Mucosa of rectum (tissue), 2 donors: Measurements from ENCODE around the gene LRRC47.

Source experiments
- H3K27ac ChIP-seq, 2 donors: one replicate each; pipeline ENCODE4 v1.7.0; 2013; ENCODE audit warnings: inconsistent platforms in 2 of 2, low read depth in 2 of 2, low read length in 2 of 2
- H3K27me3 ChIP-seq, 2 donors: one replicate each; pipeline ENCODE4 v1.7.0; 2013; ENCODE audit warnings: low read length in 2 of 2; ENCODE audit not compliant: control insufficient read depth in 2 of 2, insufficient read depth in 2 of 2
- H3K36me3 ChIP-seq, 2 donors: one replicate each; pipeline ENCODE4 v1.7.0; 2013; ENCODE audit warnings: low read length in 2 of 2; ENCODE audit not compliant: control insufficient read depth in 2 of 2, insufficient read depth in 2 of 2
- H3K4me1 ChIP-seq, 2 donors: one replicate each; pipeline ENCODE4 v1.7.0; 2013; ENCODE audit warnings: low read length in 2 of 2, mild to moderate bottlenecking in 1 of 2; ENCODE audit not compliant: control insufficient read depth in 2 of 2, insufficient read depth in 2 of 2
- H3K4me3 ChIP-seq, 2 donors: one replicate each; pipeline ENCODE4 v1.7.0; 2013; ENCODE audit warnings: low read length in 2 of 2
- H3K9ac ChIP-seq, 2 donors: one replicate each; pipeline ENCODE4 v1.7.0; 2013; ENCODE audit warnings: low read length in 2 of 2, low read depth in 1 of 2, mild to moderate bottlenecking in 1 of 2
- H3K9me3 ChIP-seq, 2 donors: one replicate each; pipeline ENCODE4 v1.7.0; 2013; ENCODE audit warnings: low read length in 2 of 2; ENCODE audit not compliant: control insufficient read depth in 2 of 2
- donor health status: healthy.
- donor health status: Normal muscosa, but diverticular disease.

The LRRC47 gene

GRCh38 chr1:3827813-3828307 lies 31.6 kb upstream of the LRRC47 start:
- no peak overlapping the region for H3K27ac ChIP-seq
- peaks cover 53 to 57% of the 10 kb centered on the region in 2 donors for H3K36me3 ChIP-seq
- no peak overlapping the region for H3K4me3 ChIP-seq
- no peaks in the 10 kb centered on the region for H3K9me3 ChIP-seq
- no peaks in the 10 kb centered on the region for H3K27me3 ChIP-seq
- H3K4me1 ChIP-seq: no peaks in the 10 kb centered on the region
- H3K9ac ChIP-seq: no peak overlapping the region

DNA sequence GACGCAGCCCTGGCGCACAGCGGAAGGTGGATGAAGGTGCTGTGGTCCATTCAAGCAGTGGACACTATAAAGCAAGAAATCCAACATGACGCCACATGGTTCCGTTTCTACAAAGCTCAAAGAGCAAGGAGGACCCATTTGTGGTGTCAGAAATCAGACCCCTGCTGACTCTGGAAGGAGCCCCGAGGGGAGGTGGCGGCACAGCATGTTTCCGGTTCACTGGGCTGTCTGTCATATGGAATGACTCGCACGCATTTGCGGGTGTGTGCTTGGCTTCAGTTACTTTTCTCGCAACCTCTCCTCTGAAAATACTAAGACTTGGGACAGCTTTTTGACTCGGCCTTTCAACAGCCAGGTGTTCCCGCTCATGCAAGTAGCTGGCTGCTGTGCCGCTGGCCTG lies 29.1 kb upstream of the LRRC47 start:
- Histone ChIP-seq H3K4me3 (no peak overlapping the region), H3K27ac (no peak overlapping the region), H3K36me3 (peaks cover 63 to 65% of the 10 kb centered on the region in 2 donors), H3K9ac (no peak overlapping the region), H3K27me3 (no peaks in the 10 kb centered on the region), H3K9me3 (no peaks in the 10 kb centered on the region), H3K4me1 (no peaks in the 10 kb centered on the region)

- peaks cover 57 to 68% of the 10 kb centered on the region in 2 donors for H3K36me3 ChIP-seq
- no peaks in the 10 kb centered on the region for H3K4me1 ChIP-seq
- H3K27me3 ChIP-seq: no peaks in the 10 kb centered on the region
- H3K9ac ChIP-seq: no peak overlapping the region
- H3K27ac ChIP-seq: no peak overlapping the region
- no peak overlapping the region for H3K4me3 ChIP-seq
- no peaks in the 10 kb centered on the region for H3K9me3 ChIP-seq
These were observed 28.4 kb upstream of the LRRC47 start for GRCh38 chr1:3824650-3825049.

DNA sequence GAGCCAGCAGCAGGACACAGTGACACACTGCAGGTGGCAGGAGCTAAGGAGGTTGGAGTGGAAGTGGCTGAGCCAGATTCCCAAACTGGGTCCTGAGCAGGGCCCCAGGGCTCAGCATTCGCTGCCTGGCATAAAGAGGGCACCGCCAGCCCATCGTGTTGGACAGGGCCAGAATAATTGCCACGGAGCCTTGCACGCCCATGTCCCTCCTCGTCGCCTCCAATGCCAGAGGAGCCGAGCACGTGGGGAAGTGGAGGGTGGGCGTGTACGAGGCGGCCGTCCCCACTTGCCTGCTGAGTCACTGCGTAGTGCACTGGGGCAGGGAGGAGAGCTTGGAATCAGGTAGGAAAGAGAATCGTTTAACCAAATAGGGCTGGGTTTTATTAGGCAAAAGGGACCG lies 26.1 kb upstream of the LRRC47 start:
- Histone ChIP-seq H3K4me1 (no peaks in the 10 kb centered on the region), H3K9ac (no peak overlapping the region), H3K36me3 (peaks cover 42 to 47% of the 10 kb centered on the region in 2 donors), H3K27me3 (no peaks in the 10 kb centered on the region), H3K27ac (no peak overlapping the region), H3K4me3 (no peak overlapping the region), H3K9me3 (no peaks in the 10 kb centered on the region)

DNA sequence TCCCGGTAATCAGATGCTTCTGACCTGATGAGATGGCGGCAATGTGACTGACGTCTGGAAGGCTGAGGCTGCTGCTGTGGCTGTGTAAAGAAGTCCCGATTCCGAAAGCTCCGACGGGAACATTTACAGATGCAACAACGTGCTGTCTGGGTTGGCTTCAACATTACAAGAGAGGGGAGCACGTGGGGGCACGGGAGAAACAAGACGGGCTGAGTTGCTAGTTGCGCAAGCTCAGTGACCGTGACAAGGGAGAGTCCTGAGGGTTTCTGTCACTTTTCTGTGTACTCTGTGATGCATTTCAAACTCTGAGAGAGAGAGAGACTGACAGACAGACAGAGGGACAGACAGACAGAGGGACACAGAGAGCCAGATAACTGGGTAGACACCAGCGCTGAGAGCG lies 25.6 kb upstream of the LRRC47 start:
- Histone ChIP-seq H3K9me3 (no peaks in the 10 kb centered on the region), H3K27me3 (no peaks in the 10 kb centered on the region), H3K36me3 (peaks cover 42 to 47% of the 10 kb centered on the region in 2 donors), H3K4me1 (no peaks in the 10 kb centered on the region), H3K9ac (no peak overlapping the region), H3K27ac (no peak overlapping the region), H3K4me3 (no peak overlapping the region)

DNA sequence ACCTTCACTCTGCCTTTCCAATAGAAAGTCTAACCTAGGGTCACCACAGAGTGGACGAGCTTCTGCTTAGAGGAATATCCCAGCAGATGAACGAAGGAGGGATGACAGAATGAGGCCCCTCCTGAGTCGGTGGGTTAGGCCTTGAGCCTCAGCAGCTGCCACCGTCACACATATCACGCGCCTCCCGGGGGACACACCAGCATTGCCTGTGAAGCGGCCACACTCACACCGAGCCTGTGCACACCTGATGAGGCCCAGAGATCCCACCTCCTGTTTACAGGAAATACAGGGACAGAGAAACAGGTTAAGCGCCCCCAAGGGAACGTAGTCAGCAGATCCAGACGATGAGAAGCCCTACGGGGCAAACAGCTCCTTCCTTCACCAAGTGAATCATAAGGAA lies 25.1 kb upstream of the LRRC47 start:
- H3K4me3 ChIP-seq: no peak overlapping the region
- no peaks in the 10 kb centered on the region for H3K4me1 ChIP-seq
- no peaks in the 10 kb centered on the region for H3K27me3 ChIP-seq
- H3K9ac ChIP-seq: no peak overlapping the region
- H3K36me3 ChIP-seq: peaks cover 43 to 47% of the 10 kb centered on the region in 2 donors
- H3K9me3 ChIP-seq: no peaks in the 10 kb centered on the region
- H3K27ac ChIP-seq: no peak overlapping the region

DNA sequence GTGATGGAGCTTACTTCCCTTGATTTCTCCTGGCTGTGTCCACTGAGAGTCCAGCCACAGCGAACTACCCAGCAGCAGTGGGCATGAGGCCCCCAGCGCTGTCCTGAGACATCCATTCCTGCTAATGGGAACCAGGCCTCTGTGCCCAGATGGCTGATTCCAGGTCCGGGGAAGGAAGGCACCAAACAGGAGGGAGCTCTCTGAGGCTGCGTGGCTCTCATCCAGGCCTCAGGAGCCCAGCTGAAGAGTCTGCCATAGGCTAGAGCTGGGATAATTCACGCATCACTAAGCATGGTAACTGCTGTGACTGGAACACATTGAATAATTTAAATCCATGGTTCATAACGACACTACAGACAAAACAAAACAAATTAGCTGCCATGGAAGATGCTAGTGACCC lies 24.7 kb upstream of the LRRC47 start:
- peaks cover 44% of the 10 kb centered on the region in 2 donors for H3K36me3 ChIP-seq
- no peaks in the 10 kb centered on the region for H3K4me1 ChIP-seq

DNA sequence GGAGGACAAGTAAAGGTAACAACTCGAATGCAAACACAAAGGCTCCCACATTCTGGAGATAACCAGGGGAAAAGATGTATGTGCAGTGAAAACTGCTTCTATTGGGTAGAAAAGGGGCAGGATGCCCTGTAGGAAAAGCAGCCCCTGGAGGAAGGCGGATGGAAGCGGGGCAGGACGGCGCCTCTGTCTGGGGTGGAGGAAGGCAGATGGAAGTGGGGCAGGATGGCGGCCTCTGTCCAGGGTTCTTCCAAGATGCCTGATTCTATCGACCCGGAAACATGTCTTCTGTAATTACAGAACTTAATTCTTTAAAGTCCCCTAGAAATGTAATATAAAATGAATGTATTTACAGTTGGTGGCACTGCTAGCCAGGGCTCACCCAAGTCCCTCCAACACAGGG lies 24.0 kb upstream of the LRRC47 start:
- Histone ChIP-seq H3K9ac (no peak overlapping the region), H3K36me3 (peaks cover 39 to 40% of the 10 kb centered on the region in 2 donors), H3K4me3 (no peak overlapping the region), H3K4me1 (no peaks in the 10 kb centered on the region), H3K27ac (no peak overlapping the region), H3K9me3 (no peaks in the 10 kb centered on the region), H3K27me3 (no peaks in the 10 kb centered on the region)

More for the DNA sequence above, 24.7 kb upstream of the LRRC47 start:
- no peak overlapping the region for H3K4me3 ChIP-seq
- H3K9ac ChIP-seq: no peak overlapping the region
- H3K27ac ChIP-seq: no peak overlapping the region
- H3K27me3 ChIP-seq: no peaks in the 10 kb centered on the region
- no peaks in the 10 kb centered on the region for H3K9me3 ChIP-seq

DNA sequence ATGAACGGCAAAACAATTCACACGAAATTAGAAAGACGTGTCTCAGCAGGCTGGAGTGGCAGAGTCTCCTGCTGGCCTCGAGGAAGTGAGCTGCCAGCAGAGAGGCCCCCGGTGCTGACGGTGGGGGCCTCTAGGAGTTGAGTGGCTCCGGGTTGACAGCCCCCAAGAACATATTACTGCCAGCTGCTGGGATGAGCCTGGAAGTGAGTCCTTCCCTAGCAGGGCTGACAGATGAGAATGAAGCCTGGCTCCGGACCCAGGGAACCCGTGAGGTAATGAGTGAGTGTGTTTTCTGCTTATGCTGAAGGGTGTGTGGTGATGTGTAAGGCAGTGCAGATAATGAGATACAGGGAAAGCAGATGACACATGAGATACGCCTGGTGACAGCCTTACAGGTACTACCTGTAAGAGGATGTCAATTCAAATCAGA lies 23.5 kb upstream of the LRRC47 start:
- Histone ChIP-seq H3K9me3 (no peaks in the 10 kb centered on the region), H3K27ac (no peak overlapping the region), H3K4me1 (no peaks in the 10 kb centered on the region), H3K9ac (no peak overlapping the region), H3K27me3 (no peaks in the 10 kb centered on the region), H3K4me3 (no peak overlapping the region), H3K36me3 (peaks cover 41 to 42% of the 10 kb centered on the region in 2 donors)

GRCh38 chr1:3817821-3818597 lies 21.7 kb upstream of the LRRC47 start:
- no peak overlapping the region for H3K27ac ChIP-seq
- H3K36me3 ChIP-seq: peaks cover 37 to 38% of the 10 kb centered on the region in 2 donors
- H3K9ac ChIP-seq: no peak overlapping the region
- H3K4me1 ChIP-seq: no peaks in the 10 kb centered on the region
- no peaks in the 10 kb centered on the region for H3K9me3 ChIP-seq
- H3K4me3 ChIP-seq: no peak overlapping the region
- no peaks in the 10 kb centered on the region for H3K27me3 ChIP-seq
